ENCODE data around the gene SMPD3. TPM values are rescaled to one million over a fixed set of nuclear protein-coding genes. Genes with fewer than 3 reads are reported as not detected.
A peak's percentile ranks its signal among the peaks of the same experiment; 100 is the strongest.

SMPD3 gene
- total and polyA plus RNA-seq, 4 donors = 12.7 to 44.7 (median 29.3) TPM

- 96% methylated on average over 12 of the region's 13 CpGs for WGBS (ENCODE audit: insufficient coverage)
- Histone ChIP-seq H3K9me3 (ENCODE audit: control insufficient read depth, insufficient read depth, low read length) (no peaks in the 10 kb centered on the region), H3K27ac (ENCODE audit: low read depth, low read length) (no peak overlapping the region), H3K4me3 (ENCODE audit: low read depth, low read length) (no peak overlapping the region), H3K4me1 (ENCODE audit: control insufficient read depth, insufficient read depth, low read length) (no peaks in the 10 kb centered on the region), H3K36me3 (ENCODE audit: control insufficient read depth, insufficient read depth, low read length) (peaks cover 82% of the 10 kb centered on the region), H3K27me3 (ENCODE audit: control insufficient read depth, insufficient read depth, low read length) (no peaks in the 10 kb centered on the region)
- DNase-seq (ENCODE audit: low read depth in 4 of 6, low spot score in 6 of 6) = no peak
Measured at GRCh38 chr16:68339214-68339613, 109.1 kb downstream of the SMPD3 start.

DNA sequence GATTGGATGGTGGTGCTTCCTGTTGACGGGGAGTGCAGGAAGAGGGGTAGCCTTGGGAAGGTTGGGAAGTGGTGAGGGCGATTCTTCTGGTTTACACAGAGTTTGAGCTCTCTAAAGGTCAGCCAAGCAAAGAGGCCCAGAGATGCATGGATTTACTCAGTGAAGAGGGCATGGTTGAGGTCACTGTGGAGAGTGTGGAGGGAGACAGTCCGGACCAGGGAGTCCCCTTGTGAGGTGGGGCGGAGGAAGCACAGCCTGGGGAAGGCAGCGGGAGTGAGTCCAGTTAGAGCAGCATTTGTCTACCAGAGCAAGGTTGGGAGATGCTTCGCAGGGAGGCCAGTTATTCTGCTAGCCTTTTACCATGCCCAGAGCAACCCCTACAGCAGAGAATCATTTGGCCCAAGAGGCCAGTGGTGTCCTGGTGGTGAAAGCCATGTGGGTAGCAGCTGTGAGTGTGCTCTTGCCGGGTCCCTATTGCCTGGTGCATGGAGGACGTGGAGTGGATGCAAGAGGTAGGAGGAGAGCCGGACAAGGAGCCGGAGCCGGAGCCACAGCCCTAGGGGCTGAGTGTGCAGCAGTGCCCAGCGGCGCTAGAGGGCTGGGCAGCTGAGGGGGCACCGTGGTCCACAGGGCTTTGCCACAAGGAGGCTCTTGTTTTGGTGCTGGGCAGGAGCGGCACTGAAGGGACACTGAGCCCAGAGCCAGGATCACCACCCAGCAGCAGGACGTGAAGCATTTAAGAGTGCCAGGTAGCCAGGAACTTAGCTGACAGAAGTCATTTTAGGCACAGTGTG is 109.8 kb downstream of the SMPD3 start:
- H3K9me3 ChIP-seq (ENCODE audit: control insufficient read depth, insufficient read depth, low read length) = no peaks in the 10 kb centered on the region
- peaks cover 78% of the 10 kb centered on the region for H3K36me3 ChIP-seq (ENCODE audit: control insufficient read depth, insufficient read depth, low read length)
- no peaks in the 10 kb centered on the region for H3K4me1 ChIP-seq (ENCODE audit: control insufficient read depth, insufficient read depth, low read length)
- H3K27ac ChIP-seq (ENCODE audit: low read depth, low read length) = no peak overlapping the region
- no peaks in the 10 kb centered on the region for H3K27me3 ChIP-seq (ENCODE audit: control insufficient read depth, insufficient read depth, low read length)
- H3K4me3 ChIP-seq (ENCODE audit: low read depth, low read length) = no peak overlapping the region
- 95% methylated on average over 15 of the region's 16 CpGs for WGBS (ENCODE audit: insufficient coverage)
- DNase-seq (ENCODE audit: low read depth in 4 of 6, low spot score in 6 of 6) = no peak

- H3K36me3 ChIP-seq (ENCODE audit: control insufficient read depth, insufficient read depth, low read length) = peaks cover 56% of the 10 kb centered on the region
- no peaks in the 10 kb centered on the region for H3K9me3 ChIP-seq (ENCODE audit: control insufficient read depth, insufficient read depth, low read length)
- no peaks in the 10 kb centered on the region for H3K4me1 ChIP-seq (ENCODE audit: control insufficient read depth, insufficient read depth, low read length)
- H3K27me3 ChIP-seq (ENCODE audit: control insufficient read depth, insufficient read depth, low read length) = no peaks in the 10 kb centered on the region
- WGBS (ENCODE audit: insufficient coverage) = 90% methylated on average over 4 of the region's 5 CpGs
- H3K4me3 ChIP-seq (ENCODE audit: low read depth, low read length) = no peak overlapping the region
- DNase-seq (ENCODE audit: low read depth in 4 of 6, low spot score in 6 of 6) = no peak
- no peak overlapping the region for H3K27ac ChIP-seq (ENCODE audit: low read depth, low read length)
Measured at GRCh38 chr16:68335175-68335574, 113.1 kb downstream of the SMPD3 start.

- peaks cover 37% of the 10 kb centered on the region for H3K36me3 ChIP-seq (ENCODE audit: control insufficient read depth, insufficient read depth, low read length)
- no peaks in the 10 kb centered on the region for H3K27me3 ChIP-seq (ENCODE audit: control insufficient read depth, insufficient read depth, low read length)
- no peaks in the 10 kb centered on the region for H3K9me3 ChIP-seq (ENCODE audit: control insufficient read depth, insufficient read depth, low read length)
- peak overlapping the region; percentile 68 for H3K27ac ChIP-seq (ENCODE audit: low read depth, low read length)
- DNase-seq (ENCODE audit: low read depth in 4 of 6, low spot score in 6 of 6) = peak in 1 of 6 donors; percentile 53
- peaks cover 5% of the 10 kb centered on the region for H3K4me1 ChIP-seq (ENCODE audit: control insufficient read depth, insufficient read depth, low read length)
- H3K4me3 ChIP-seq (ENCODE audit: low read depth, low read length) = no peak overlapping the region
- WGBS (ENCODE audit: insufficient coverage) = 77% methylated on average over 6 of the region's 7 CpGs
Measured at GRCh38 chr16:68332411-68333121, 115.7 kb downstream of the SMPD3 start.

DNA sequence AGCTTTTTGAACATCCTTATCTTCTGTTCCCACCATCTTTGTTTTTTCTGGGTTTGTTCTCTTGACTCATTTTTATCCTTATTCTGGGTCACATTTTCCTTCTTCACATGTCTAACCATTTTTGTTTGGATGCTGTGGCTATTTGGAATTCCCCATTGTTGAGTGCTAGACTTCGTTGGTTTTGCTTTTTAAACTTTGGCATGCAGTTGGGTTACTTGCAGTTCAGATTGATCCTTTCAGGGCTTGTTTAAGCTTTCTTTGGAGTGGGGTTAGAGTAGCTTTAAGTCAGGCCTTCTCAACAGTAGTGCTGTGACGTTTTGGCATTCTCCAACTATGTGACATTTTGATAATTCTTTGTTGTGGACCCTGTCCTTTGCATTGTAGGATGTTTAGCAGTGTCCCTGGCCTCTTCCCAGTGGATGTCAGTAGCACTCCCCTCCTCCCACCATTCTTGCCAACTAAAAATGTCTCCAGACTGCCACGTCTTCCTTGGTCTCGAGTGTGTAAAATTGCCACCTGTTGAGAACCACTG is 116.4 kb downstream of the SMPD3 start:
- 68% methylated on average over 4 of the region's 4 CpGs for WGBS (ENCODE audit: insufficient coverage)
- H3K27ac ChIP-seq (ENCODE audit: low read depth, low read length) = peak overlapping the region; percentile 68
- H3K9me3 ChIP-seq (ENCODE audit: control insufficient read depth, insufficient read depth, low read length) = no peaks in the 10 kb centered on the region
- H3K4me1 ChIP-seq (ENCODE audit: control insufficient read depth, insufficient read depth, low read length) = peaks cover 5% of the 10 kb centered on the region
- no peaks in the 10 kb centered on the region for H3K27me3 ChIP-seq (ENCODE audit: control insufficient read depth, insufficient read depth, low read length)
- no peak for DNase-seq (ENCODE audit: low read depth in 4 of 6, low spot score in 6 of 6)
- H3K36me3 ChIP-seq (ENCODE audit: control insufficient read depth, insufficient read depth, low read length) = peaks cover 37% of the 10 kb centered on the region
- no peak overlapping the region for H3K4me3 ChIP-seq (ENCODE audit: low read depth, low read length)

- Histone ChIP-seq H3K9me3 (ENCODE audit: control insufficient read depth, insufficient read depth, low read length) (no peaks in the 10 kb centered on the region), H3K27ac (ENCODE audit: low read depth, low read length) (no peak overlapping the region), H3K4me3 (ENCODE audit: low read depth, low read length) (no peak overlapping the region), H3K36me3 (ENCODE audit: control insufficient read depth, insufficient read depth, low read length) (peaks cover 43% of the 10 kb centered on the region), H3K4me1 (ENCODE audit: control insufficient read depth, insufficient read depth, low read length) (peaks cover 5% of the 10 kb centered on the region), H3K27me3 (ENCODE audit: control insufficient read depth, insufficient read depth, low read length) (no peaks in the 10 kb centered on the region)
- no peak for DNase-seq (ENCODE audit: low read depth in 4 of 6, low spot score in 6 of 6)
- WGBS (ENCODE audit: insufficient coverage) = 75% methylated on average over 2 of the region's 3 CpGs
Measured at GRCh38 chr16:68328860-68329390, 119.4 kb downstream of the SMPD3 start.

GRCh38 chr16:68328151-68328859 is 120.0 kb downstream of the SMPD3 start:
- Histone ChIP-seq H3K27ac (ENCODE audit: low read depth, low read length) (no peak overlapping the region), H3K4me3 (ENCODE audit: low read depth, low read length) (no peak overlapping the region), H3K36me3 (ENCODE audit: control insufficient read depth, insufficient read depth, low read length) (peaks cover 39% of the 10 kb centered on the region), H3K4me1 (ENCODE audit: control insufficient read depth, insufficient read depth, low read length) (peaks cover 5% of the 10 kb centered on the region), H3K27me3 (ENCODE audit: control insufficient read depth, insufficient read depth, low read length) (no peaks in the 10 kb centered on the region), H3K9me3 (ENCODE audit: control insufficient read depth, insufficient read depth, low read length) (no peaks in the 10 kb centered on the region)
- peak; percentile 36 to 93 (median 64) for DNase-seq (ENCODE audit: low read depth in 4 of 6, low spot score in 6 of 6)
- 63% methylated on average over 6 of the region's 13 CpGs for WGBS (ENCODE audit: insufficient coverage)

GRCh38 chr16:68324780-68325357 is 123.4 kb downstream of the SMPD3 start:
- H3K27ac ChIP-seq (ENCODE audit: low read depth, low read length) = no peak overlapping the region
- H3K27me3 ChIP-seq (ENCODE audit: control insufficient read depth, insufficient read depth, low read length) = no peaks in the 10 kb centered on the region
- DNase-seq (ENCODE audit: low read depth in 4 of 6, low spot score in 6 of 6) = no peak
- no peak overlapping the region for H3K4me3 ChIP-seq (ENCODE audit: low read depth, low read length)
- WGBS (ENCODE audit: insufficient coverage) = 95% methylated on average over 6 of the region's 8 CpGs
- H3K9me3 ChIP-seq (ENCODE audit: control insufficient read depth, insufficient read depth, low read length) = no peaks in the 10 kb centered on the region
- H3K4me1 ChIP-seq (ENCODE audit: control insufficient read depth, insufficient read depth, low read length) = peaks cover 5% of the 10 kb centered on the region
- H3K36me3 ChIP-seq (ENCODE audit: control insufficient read depth, insufficient read depth, low read length) = peaks cover 50% of the 10 kb centered on the region

- Histone ChIP-seq H3K4me3 (ENCODE audit: low read depth, low read length) (no peak overlapping the region), H3K27me3 (ENCODE audit: control insufficient read depth, insufficient read depth, low read length) (no peaks in the 10 kb centered on the region), H3K4me1 (ENCODE audit: control insufficient read depth, insufficient read depth, low read length) (peaks cover 5% of the 10 kb centered on the region), H3K9me3 (ENCODE audit: control insufficient read depth, insufficient read depth, low read length) (no peaks in the 10 kb centered on the region), H3K36me3 (ENCODE audit: control insufficient read depth, insufficient read depth, low read length) (peaks cover 50% of the 10 kb centered on the region), H3K27ac (ENCODE audit: low read depth, low read length) (no peak overlapping the region)
- DNase-seq (ENCODE audit: low read depth in 4 of 6, low spot score in 6 of 6) = no peak
- WGBS (ENCODE audit: insufficient coverage) = 93% methylated on average over 4 of the region's 5 CpGs
Measured at GRCh38 chr16:68324336-68324735, 124.0 kb downstream of the SMPD3 start.
